Keratinocyte (primary cell): ENCODE data around the gene PFN4.

Experiments
- EZH2 ChIP-seq: IDR thresholded peaks from one replicate; pipeline ENCODE4 v1.6.1; 2012; ENCODE audit warnings: inconsistent platforms, mild to moderate bottlenecking, low read length, moderate library complexity
- TF ChIP-seq, protein P1 (sequence below), 3 experiments: IDR thresholded peaks in 1 of 3; conservative IDR thresholded peaks in 1 of 3; optimal IDR thresholded peaks in 1 of 3; 2 replicates in 2 of 3; 3 replicates in 1 of 3; pipeline versions ENCODE3 to v1.5.1; 2011; ENCODE audit warnings: low read length in 3 of 3, mild to moderate bottlenecking in 3 of 3, moderate library complexity in 2 of 3, control low read depth in 1 of 3, inconsistent platforms in 1 of 3; ENCODE audit not compliant: insufficient read depth in 2 of 3; ENCODE audit errors: extremely low read depth in 1 of 3

DNA sequence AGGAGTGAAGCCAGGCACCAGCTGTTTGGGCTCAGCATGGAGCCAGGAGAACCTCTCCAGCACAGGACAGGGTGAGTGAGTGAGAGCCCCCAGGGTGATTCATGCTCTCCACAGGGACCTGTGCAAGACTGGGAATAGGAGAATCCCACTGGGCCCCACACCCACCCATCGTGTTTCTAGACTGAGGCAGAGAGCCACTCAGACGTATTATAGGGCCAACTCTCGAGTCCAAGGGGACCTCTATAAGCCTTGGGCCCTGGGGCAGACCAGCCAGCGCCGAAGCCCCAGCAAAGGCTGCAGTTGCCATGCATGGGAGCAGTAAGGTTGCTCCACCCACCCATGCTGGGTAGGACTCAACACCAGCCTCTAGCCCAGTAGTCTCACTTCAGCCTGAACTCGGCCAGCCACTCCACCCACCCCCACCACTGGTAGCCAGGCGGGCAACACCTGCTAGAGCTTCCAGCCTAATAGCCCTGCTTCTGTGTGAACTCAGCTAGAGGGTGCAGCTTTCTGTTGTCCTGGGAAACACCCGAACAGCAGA is 19.0 kb downstream of the PFN4 start:
- TF ChIP-seq, protein P1, sequence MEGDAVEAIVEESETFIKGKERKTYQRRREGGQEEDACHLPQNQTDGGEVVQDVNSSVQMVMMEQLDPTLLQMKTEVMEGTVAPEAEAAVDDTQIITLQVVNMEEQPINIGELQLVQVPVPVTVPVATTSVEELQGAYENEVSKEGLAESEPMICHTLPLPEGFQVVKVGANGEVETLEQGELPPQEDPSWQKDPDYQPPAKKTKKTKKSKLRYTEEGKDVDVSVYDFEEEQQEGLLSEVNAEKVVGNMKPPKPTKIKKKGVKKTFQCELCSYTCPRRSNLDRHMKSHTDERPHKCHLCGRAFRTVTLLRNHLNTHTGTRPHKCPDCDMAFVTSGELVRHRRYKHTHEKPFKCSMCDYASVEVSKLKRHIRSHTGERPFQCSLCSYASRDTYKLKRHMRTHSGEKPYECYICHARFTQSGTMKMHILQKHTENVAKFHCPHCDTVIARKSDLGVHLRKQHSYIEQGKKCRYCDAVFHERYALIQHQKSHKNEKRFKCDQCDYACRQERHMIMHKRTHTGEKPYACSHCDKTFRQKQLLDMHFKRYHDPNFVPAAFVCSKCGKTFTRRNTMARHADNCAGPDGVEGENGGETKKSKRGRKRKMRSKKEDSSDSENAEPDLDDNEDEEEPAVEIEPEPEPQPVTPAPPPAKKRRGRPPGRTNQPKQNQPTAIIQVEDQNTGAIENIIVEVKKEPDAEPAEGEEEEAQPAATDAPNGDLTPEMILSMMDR (optimal IDR thresholded peaks at IDR 0.05 in 1 of 3, IDR thresholded peaks at IDR 0.05 in 1 of 3, conservative IDR thresholded peaks at IDR 0.05 in 1 of 3; ENCODE audit: extremely low read depth in 1 of 3, insufficient read depth in 2 of 3, low read length in 3 of 3): no peak
- no peak for TF ChIP-seq EZH2
